Endothelial cell of umbilical vein (primary cell): ENCODE data around the gene IGLON5. TPM values are rescaled to one million over a fixed set of nuclear protein-coding genes. Genes with fewer than 3 reads are reported as not detected.
A peak's percentile ranks its signal among the peaks of the same experiment; 100 is the strongest.

Experiments
- BruUV-seq: library from RNA; stranded (reverse); fragments of 400-500 nt; replicated peaks from 2 replicates; lab custom pipeline; 2021; lab: Mats Ljungman, UMichigan
- CTCF ChIA-PET: fragments of 300-600, 350-600 bp; sonication (Branson Sonifier 250); formaldehyde crosslinking; loops from one replicate; lab custom pipeline; 2021; ENCODE audit warnings: antibody characterized with exemption, inconsistent platforms; lab: Charles Lee
- POLR2A ChIA-PET: fragments of 300-600, 350-600 bp; sonication (Branson Sonifier 250); formaldehyde crosslinking; loops from one replicate; lab custom pipeline; 2021; ENCODE audit warnings: antibody characterized with exemption, inconsistent platforms; lab: Charles Lee
- DNase-seq: peaks from one replicate; pipeline ENCODE4 v3.0.0-alpha.2; 2011; ENCODE audit warnings: low read depth, low spot score
- FAIRE-seq: peaks from 2 replicates; lab custom pipeline; 2011; peaks lifted over from hg19 to GRCh38; lab: Jason Lieb, UNC
- H2AFZ ChIP-seq: 2 replicates; pipeline ENCODE4 v1.6.0; 2012; ENCODE audit warnings: low read depth, low read length, control low read depth, inconsistent platforms
- H3K27ac ChIP-seq: 2 replicates; pipeline ENCODE4 v1.5.1; 2011; ENCODE audit warnings: low read depth, mild to moderate bottlenecking, control low read depth, low read length, moderate library complexity; ENCODE audit not compliant: insufficient read depth
- H3K27me3 ChIP-seq, 2 experiments: 2 replicates each; pipeline versions ENCODE4 v1.6.0 to v1.6.1; 2011; ENCODE audit warnings: low read length in 2 of 2, mixed read lengths in 1 of 2; ENCODE audit not compliant: control insufficient read depth in 2 of 2, insufficient read depth in 2 of 2
- H3K36me3 ChIP-seq, 2 experiments: 2 replicates in 1 of 2; 3 replicates in 1 of 2; pipeline ENCODE4 v1.5.1; 2011; ENCODE audit warnings: low read length in 2 of 2, mild to moderate bottlenecking in 1 of 2, moderate library complexity in 1 of 2; ENCODE audit not compliant: control insufficient read depth in 2 of 2, insufficient read depth in 2 of 2; ENCODE audit errors: extremely low read depth in 1 of 2
- H3K4me1 ChIP-seq: 3 replicates; pipeline ENCODE4 v1.5.1; 2011; ENCODE audit warnings: mild to moderate bottlenecking, low read length; ENCODE audit not compliant: control insufficient read depth, insufficient read depth; ENCODE audit errors: extremely low read depth
- H3K4me2 ChIP-seq: 2 replicates; pipeline ENCODE4 v1.6.1; 2011; ENCODE audit warnings: low read length, control low read depth, mixed read lengths; ENCODE audit not compliant: insufficient read depth
- H3K4me3 ChIP-seq, 3 experiments: fragments of 200-600 bp in 1 of 3; sonication (generic), shearing (Covaris generic) in 1 of 3; replicated peaks in 1 of 3; 2 replicates each; pipeline ENCODE4 v1.5.1; 2011 to 2016; ENCODE audit warnings: control low read depth in 3 of 3, low read length in 3 of 3, mild to moderate bottlenecking in 2 of 3, inconsistent platforms in 1 of 3, low read depth in 1 of 3, moderate library complexity in 1 of 3; ENCODE audit not compliant: insufficient read depth in 1 of 3
- H3K79me2 ChIP-seq: 2 replicates; pipeline ENCODE4 v1.6.0; 2012; ENCODE audit warnings: low read length, inconsistent platforms; ENCODE audit not compliant: control insufficient read depth, insufficient read depth
- H3K9ac ChIP-seq: replicated peaks from 2 replicates; pipeline ENCODE3; 2011; ENCODE audit warnings: low read length, control low read depth; ENCODE audit not compliant: insufficient read depth; ENCODE audit errors: extremely low read depth
- H3K9me1 ChIP-seq: replicated peaks from 3 replicates; pipeline ENCODE4 v1.6.0; 2011; ENCODE audit warnings: mild to moderate bottlenecking, low read length; ENCODE audit not compliant: control insufficient read depth, insufficient read depth; ENCODE audit errors: extremely low read depth
- H3K9me3 ChIP-seq: replicated peaks from 2 replicates; pipeline ENCODE4 v1.5.1; 2012; ENCODE audit warnings: low read length, inconsistent platforms; ENCODE audit not compliant: control insufficient read depth, insufficient read depth
- H4K20me1 ChIP-seq: replicated peaks from 2 replicates; pipeline ENCODE3; 2011; ENCODE audit warnings: mild to moderate bottlenecking, low read length; ENCODE audit not compliant: control insufficient read depth, insufficient read depth; ENCODE audit errors: extremely low read depth
- CTCF ChIP-seq, 2 donors: IDR thresholded peaks; 1 replicate in 1 of 2; 2 replicates in 1 of 2; pipeline ENCODE4 v1.5.1; 2011; ENCODE audit warnings: low read length in 2 of 2, mild to moderate bottlenecking in 2 of 2, moderate library complexity in 2 of 2, control low read depth in 1 of 2, inconsistent platforms in 1 of 2, low read depth in 1 of 2; ENCODE audit not compliant: insufficient read depth in 1 of 2; ENCODE audit errors: extremely low read depth in 1 of 2
- EZH2 ChIP-seq: IDR thresholded peaks from 2 replicates; pipeline ENCODE4 v1.6.1; 2012; ENCODE audit warnings: borderline replicate concordance, low read depth, mild to moderate bottlenecking, moderate library complexity, low read length, inconsistent platforms; ENCODE audit not compliant: severe bottlenecking
- FOS ChIP-seq: IDR thresholded peaks from 2 replicates; pipeline ENCODE4 v1.6.1; 2011; ENCODE audit warnings: mild to moderate bottlenecking, low read length, moderate library complexity, borderline replicate concordance; ENCODE audit not compliant: insufficient read depth
- GATA2 ChIP-seq: IDR thresholded peaks from 2 replicates; pipeline ENCODE4 v1.7.0; 2011; ENCODE audit warnings: low read depth, mild to moderate bottlenecking, moderate library complexity, mixed read lengths, low read length; ENCODE audit not compliant: insufficient read length, insufficient read depth
- JUN ChIP-seq: IDR thresholded peaks from 2 replicates; pipeline ENCODE4 v1.6.1; 2011; ENCODE audit warnings: borderline replicate concordance, low read depth; ENCODE audit not compliant: insufficient read length, insufficient read depth
- MAX ChIP-seq: IDR thresholded peaks from 2 replicates; pipeline ENCODE4 v1.6.1; 2011; ENCODE audit not compliant: insufficient read depth, insufficient read length
- MYC ChIP-seq: IDR thresholded peaks from one replicate; pipeline ENCODE4 v1.6.1; 2011; ENCODE audit warnings: mild to moderate bottlenecking, low read depth, low read length
- POLR2A ChIP-seq: IDR thresholded peaks from 2 replicates; pipeline ENCODE4 v1.6.1; 2012; ENCODE audit warnings: low read depth, mild to moderate bottlenecking, control low read depth, low read length
- POLR2AphosphoS5 ChIP-seq: IDR thresholded peaks from 2 replicates; pipeline ENCODE4 v1.6.1; 2012; ENCODE audit warnings: low read depth, mild to moderate bottlenecking, control low read depth, low read length, moderate library complexity; ENCODE audit not compliant: insufficient read depth
- dilution Hi-C: fragments of 300-500 bp; cut with MboI; formaldehyde crosslinking; loops from one replicate; pipeline ENCODE4 v1.15.0; 2019; ENCODE audit warnings: low sequenced_read_pairs; ENCODE audit not compliant: extremely low pct_ligation_motif_present
- intact Hi-C: fragments of 100-400 bp; cut with micrococcal nuclease; formaldehyde crosslinking; loops from one replicate; pipeline ENCODE4 v1.10.0; 2022
- polyA plus RNA-seq, 4 experiments: library from polyadenylated mRNA; depleted of rRNA in 3 of 4; stranded (reverse) in 3 of 4; unstranded in 1 of 4; fragments of >200 nt; gene quantifications; 2 replicates each; pipeline versions ENCODE4 v1.2.1 to v1.2.3, GENCODE V29; 2011 to 2012; ENCODE audit warnings: missing spikeins in 1 of 4
- total RNA-seq: library from RNA; stranded (reverse); gene quantifications from 2 replicates; pipeline ENCODE4 v1.2.3, GENCODE V29; 2021

Gene IGLON5
- total and polyA plus RNA-seq, 2 donors (not counting 3 experiments of a cell fraction or from before 2014, with no cell fraction given), result not detected

- TF ChIP-seq POLR2A (no peak), CTCF (IDR thresholded peaks at IDR 0.05; ENCODE audit: extremely low read depth in 1 of 2, insufficient read depth in 1 of 2, low read depth in 1 of 2, low read length in 2 of 2) (peak; percentile 76 to 88)
- Histone ChIP-seq H3K9ac (no peak overlapping the region), H3K79me2 (no peaks in the 10 kb centered on the region), H3K4me2 (peak overlapping the region; percentile 94), H3K9me1 (no peaks in the 10 kb centered on the region), H3K36me3 (no peaks in the 10 kb centered on the region), H4K20me1 (no peaks in the 10 kb centered on the region), H3K4me3 (peak overlapping the region; percentile 55 to 82 (median 73)), H3K9me3 (no peaks in the 10 kb centered on the region), H3K27me3 (no peaks in the 10 kb centered on the region), H3K27ac (no peak overlapping the region), H3K4me1 (peaks cover 8% of the 10 kb centered on the region), H2AFZ (peak overlapping the region; percentile 98)
- intact Hi-C loops (loop anchor here (1.0 to 5.0 kb wide), 6 partner anchors 29 to 350 kb away; partner anchors contain the start of gene CTU1), dilution Hi-C loops (no loop called here)
- no TSS peak for BruUV-seq
- FAIRE-seq (peak; percentile 81), DNase-seq (peak; percentile 86)
- ChIA-PET POLR2A (no interaction called here), CTCF (interaction anchor here (0.6 to 1.8 kb wide), 17 partner anchors 12 to 350 kb away, joined by 3 to 27 read pairs (median 5); partner anchors contain the start of genes CLDND2 and ETFB)
Measured at GRCh38 chr19:51338563-51339312, 27.3 kb downstream of the IGLON5 start.

GRCh38 chr19:51339313-51339686 is 27.9 kb downstream of the IGLON5 start:
- no peaks in the 10 kb centered on the region for H3K79me2 ChIP-seq
- H3K4me2 ChIP-seq, result peak overlapping the region; percentile 94
- DNase-seq (no peak), FAIRE-seq (no peak)
- no peaks in the 10 kb centered on the region for H3K9me3 ChIP-seq
- CTCF ChIA-PET, result interaction anchor here (0.6 to 1.8 kb wide), 24 partner anchors 12 to 350 kb away, joined by 3 to 27 read pairs (median 4); partner anchors contain the start of genes CLDND2, ETFB and ZNF175
- no peak overlapping the region for H3K9ac ChIP-seq
- H3K27me3 ChIP-seq, result no peaks in the 10 kb centered on the region
- H4K20me1 ChIP-seq, result no peaks in the 10 kb centered on the region
- no peaks in the 10 kb centered on the region for H3K36me3 ChIP-seq
- H3K4me1 ChIP-seq, result peaks cover 8% of the 10 kb centered on the region
- POLR2A ChIA-PET, result interaction anchor here (0.7 to 1.3 kb wide), 3 partner anchors 23 to 28 kb away, joined by 4 to 8 read pairs (median 6); partner anchors contain the start of gene ETFB
- H2AFZ ChIP-seq, result peak overlapping the region; percentile 98
- TF ChIP-seq MAX (no peak), CTCF (IDR thresholded peaks at IDR 0.05; ENCODE audit: extremely low read depth in 1 of 2, insufficient read depth in 1 of 2, low read depth in 1 of 2, low read length in 2 of 2) (no peak), JUN (no peak), GATA2 (no peak), POLR2A (no peak), EZH2 (no peak), FOS (no peak), MYC (no peak), POLR2AphosphoS5 (no peak)
- peak overlapping the region; percentile 6 for H3K27ac ChIP-seq
- no TSS peak for BruUV-seq
- peak overlapping the region; percentile 55 to 82 (median 73) for H3K4me3 ChIP-seq
- H3K9me1 ChIP-seq, result no peaks in the 10 kb centered on the region
- dilution Hi-C loops (no loop called here), intact Hi-C loops (loop anchor here (1.0 to 5.0 kb wide), 6 partner anchors 28 to 350 kb away; partner anchors contain the start of gene CTU1)
